Lung (tissue), 12 donors: ENCODE data around the gene ZBTB32. TPM values are rescaled to one million over a fixed set of nuclear protein-coding genes. Genes with fewer than 3 reads are reported as not detected.

Experiments
- ATAC-seq: fragments of 200-7000 bp; cut with Tn5 transposase; one replicate; pipeline ENCODE4 v1.9.1; 2020; ENCODE audit warnings: moderate number of reproducible peaks; ENCODE audit not compliant: insufficient read depth, low FRiP score
- DNase-seq, 3 donors: peaks; one replicate each; pipeline ENCODE4 v3.0.0-alpha.2; 2013 to 2017
- H3K27ac ChIP-seq, 2 donors: one replicate each; pipeline ENCODE4 v1.5.1; 2013; ENCODE audit warnings: mild to moderate bottlenecking in 2 of 2, moderate library complexity in 2 of 2, control low read depth in 1 of 2, inconsistent platforms in 1 of 2, low read depth in 1 of 2, low read length in 1 of 2
- H3K27me3 ChIP-seq, 3 donors: one replicate each; pipeline ENCODE4 v1.5.1; 2013; ENCODE audit warnings: low read length in 2 of 3; ENCODE audit not compliant: control insufficient read depth in 3 of 3, insufficient read depth in 3 of 3
- H3K36me3 ChIP-seq, 4 donors: one replicate each; pipeline ENCODE4 v1.5.1; 2013; ENCODE audit warnings: low read length in 4 of 4, mild to moderate bottlenecking in 1 of 4, moderate library complexity in 1 of 4; ENCODE audit not compliant: control insufficient read depth in 4 of 4, insufficient read depth in 4 of 4
- H3K4me1 ChIP-seq, 5 donors: one replicate each; pipeline ENCODE4 v1.5.1; 2013; ENCODE audit warnings: low read length in 5 of 5, mild to moderate bottlenecking in 2 of 5, moderate library complexity in 1 of 5; ENCODE audit not compliant: control insufficient read depth in 5 of 5, insufficient read depth in 5 of 5
- H3K4me3 ChIP-seq: one replicate; pipeline ENCODE4 v1.5.1; 2013; ENCODE audit warnings: mild to moderate bottlenecking, control low read depth, moderate library complexity
- H3K9ac ChIP-seq, 2 donors: one replicate each; pipeline ENCODE4 v1.5.1; 2013; ENCODE audit warnings: low read length in 2 of 2, control low read depth in 1 of 2; ENCODE audit not compliant: insufficient read depth in 1 of 2
- H3K9me3 ChIP-seq, 4 donors: one replicate each; pipeline ENCODE4 v1.5.1; 2013; ENCODE audit warnings: low read length in 3 of 4, mild to moderate bottlenecking in 1 of 4, moderate library complexity in 1 of 4; ENCODE audit not compliant: control insufficient read depth in 4 of 4, insufficient read depth in 3 of 4
- CTCF ChIP-seq: IDR thresholded peaks from 2 replicates; pipeline ENCODE4 v1.5.1; 2012; ENCODE audit warnings: mild to moderate bottlenecking; ENCODE audit errors: control extremely low read depth, extremely low read depth
- WGBS, 2 donors: extraction: QIAGEN DNeasy Blood & Tissue Kit; methylation state at CpG; one replicate each; pipeline ENCODE4 v1.1.7; 2013; 5-methylcytosine and 5-hydroxymethylcytosine counted together
- polyA plus RNA-seq, 2 donors: library from polyadenylated mRNA; stranded (reverse); fragments of 200-250 nt; gene quantifications; one replicate each; pipeline ENCODE4 v1.2.1, GENCODE V29; 2013
- total RNA-seq, 2 donors: library from RNA; depleted of rRNA in 1 of 2; stranded (reverse); fragments of >200 nt in 1 of 2; gene quantifications; one replicate each; pipeline ENCODE4 v1.2.1, GENCODE V29; 2014 to 2021
- donor health status: control.
- donor health status: control.
- donor health status: Bipolar disorder and iron deficiency.
- donor health status: healthy.
- donor health status: DM: yes; HTN: yes; CAD: no.

The ZBTB32 gene
- total and polyA plus RNA-seq, 4 donors = 0.22 to 0.63 (median 0.39) TPM

GRCh38 chr19:35714601-35715354 is 10.4 kb downstream of the ZBTB32 start:
- Histone ChIP-seq H3K4me3 (no peak overlapping the region), H3K27me3 (no peaks in the 10 kb centered on the region), H3K9me3 (peaks cover 0 to 1% (median 0%) of the 10 kb centered on the region in 4 donors), H3K36me3 (peaks cover 0 to 3% (median 2%) of the 10 kb centered on the region in 4 donors), H3K9ac (no peak overlapping the region), H3K4me1 (peaks cover 0 to 23% (median 13%) of the 10 kb centered on the region in 5 donors), H3K27ac (no peak overlapping the region)
- no peak for TF ChIP-seq CTCF
- 71 to 77% methylated on average over 14 of the region's 14 CpGs for WGBS, 2 donors
- no peak for ATAC-seq
- DNase-seq = no peak

GRCh38 chr19:35715355-35715809 is 11.0 kb downstream of the ZBTB32 start:
- WGBS, 2 donors = 78 to 91% methylated on average over 6 to 7 of the region's 7 CpGs
- H3K27ac ChIP-seq = peak overlapping the region in 1 of 2 donors; percentile 91
- H3K27me3 ChIP-seq = no peaks in the 10 kb centered on the region
- H3K4me1 ChIP-seq = peaks cover 0 to 23% (median 13%) of the 10 kb centered on the region in 5 donors
- no peak for ATAC-seq
- TF ChIP-seq CTCF = no peak
- peaks cover 0 to 6% (median 4%) of the 10 kb centered on the region in 4 donors for H3K36me3 ChIP-seq
- H3K4me3 ChIP-seq = no peak overlapping the region
- H3K9me3 ChIP-seq = peaks cover 0 to 1% (median 0%) of the 10 kb centered on the region in 4 donors
- DNase-seq = no peak
- H3K9ac ChIP-seq = no peak overlapping the region

- peak overlapping the region; percentile 67 to 91 for H3K27ac ChIP-seq
- peak; percentile 13 for ATAC-seq
Measured at GRCh38 chr19:35715981-35716800, 11.8 kb downstream of the ZBTB32 start.

More at GRCh38 chr19:35715981-35716800, 11.8 kb downstream of the ZBTB32 start:
- TF ChIP-seq CTCF = no peak
- peaks cover 0 to 23% (median 13%) of the 10 kb centered on the region in 5 donors for H3K4me1 ChIP-seq
- H3K36me3 ChIP-seq = peaks cover 0 to 12% (median 4%) of the 10 kb centered on the region in 4 donors
- peak overlapping the region; percentile 34 to 39 for H3K9ac ChIP-seq
- H3K4me3 ChIP-seq = peak overlapping the region; percentile 50
- WGBS, 2 donors = 2 to 4% methylated on average over 50 to 52 of the region's 52 CpGs
- no peak for DNase-seq
- H3K27me3 ChIP-seq = no peaks in the 10 kb centered on the region
- H3K9me3 ChIP-seq = peaks cover 0 to 1% (median 0%) of the 10 kb centered on the region in 4 donors
